GM12878 (cell line): ENCODE measurements around the gene TIMP3. TPM values are rescaled to one million over a fixed set of nuclear protein-coding genes. Genes with fewer than 3 reads are reported as not detected.

Experiments used
- ATAC-seq: fragments of 200-7000 bp; cut with Tn5 transposase; 3 replicates; pipeline ENCODE4 v1.9.1; 2020; ENCODE audit warnings: mild to moderate bottlenecking, moderate library complexity
- BruUV-seq: library from RNA; stranded (reverse); fragments of 400-500 nt; replicated peaks from 2 replicates; lab custom pipeline; 2021; lab: Mats Ljungman, UMichigan
- CTCF ChIA-PET: fragments of 300-600 bp; sonication (Branson Sonifier 250); formaldehyde crosslinking; extraction: SDS; loops from one replicate; lab custom pipeline; 2021; ENCODE audit warnings: inconsistent platforms; lab: Yijun Ruan, JAX
- POLR2A ChIA-PET: fragments of 350-600 bp; formaldehyde crosslinking; extraction: SDS; loops from one replicate; lab custom pipeline; 2021; ENCODE audit warnings: inconsistent platforms; lab: Charles Lee
- RAD21 ChIA-PET: fragments of 300-600 bp; sonication (Branson Sonifier 250); formaldehyde crosslinking; loops from one replicate; lab custom pipeline; 2023; ENCODE audit warnings: antibody characterized with exemption; ENCODE audit not compliant: unreplicated experiment; lab: Charles Lee
- SMC1A ChIA-PET: fragments of 300-600 bp; sonication (Branson Sonifier 250); formaldehyde crosslinking; loops from one replicate; lab custom pipeline; 2023; ENCODE audit not compliant: unreplicated experiment, uncharacterized antibody; lab: Charles Lee
- DNase-seq: peaks from one replicate; pipeline ENCODE4 v3.0.0-alpha.2; 2011; ENCODE audit warnings: low read depth, low spot score
- FAIRE-seq: peaks from 3 replicates; lab custom pipeline; 2011; peaks lifted over from hg19 to GRCh38; lab: Jason Lieb, UNC
- H2AFZ ChIP-seq: 2 replicates; pipeline ENCODE4 v1.6.0; 2011; ENCODE audit warnings: low read depth, low read length, control low read depth; ENCODE audit not compliant: control insufficient read depth
- H3K27ac ChIP-seq: 2 replicates; pipeline ENCODE4 v1.5.1; 2011; ENCODE audit warnings: control low read depth; ENCODE audit not compliant: control insufficient read depth, insufficient read depth
- H3K27me3 ChIP-seq, 2 experiments: replicated peaks in 1 of 2; 2 replicates each; pipeline versions ENCODE4 v1.6.0 to v1.6.1; 2011; ENCODE audit warnings: low read length in 1 of 2; ENCODE audit not compliant: control insufficient read depth in 2 of 2, insufficient read depth in 2 of 2
- H3K36me3 ChIP-seq, 2 experiments: 2 replicates each; pipeline ENCODE4 v1.5.1; 2011; ENCODE audit warnings: low read length in 1 of 2; ENCODE audit not compliant: control insufficient read depth in 2 of 2, insufficient read depth in 2 of 2
- H3K4me1 ChIP-seq: 2 replicates; pipeline ENCODE4 v1.6.1; 2011; ENCODE audit warnings: mild to moderate bottlenecking, low read length, moderate library complexity, mixed read lengths; ENCODE audit not compliant: control insufficient read depth, insufficient read depth
- H3K4me2 ChIP-seq: 2 replicates; pipeline ENCODE4 v1.6.0; 2011; ENCODE audit warnings: control low read depth; ENCODE audit not compliant: control insufficient read depth, insufficient read depth
- H3K4me3 ChIP-seq: fragments of 200-600 bp; sonication (generic); 2 replicates; pipeline ENCODE4 v1.5.1; 2016
- H3K79me2 ChIP-seq: 2 replicates; pipeline ENCODE4 v1.6.0; 2011; ENCODE audit warnings: low read length; ENCODE audit not compliant: control insufficient read depth, insufficient read depth
- H3K9ac ChIP-seq: 2 replicates; pipeline ENCODE4 v1.8.0; 2011; ENCODE audit warnings: low read length, control low read depth, mixed read lengths; ENCODE audit not compliant: control insufficient read depth, insufficient read depth
- H3K9me3 ChIP-seq: replicated peaks from 3 replicates; pipeline ENCODE4 v1.5.1; 2011; ENCODE audit warnings: mild to moderate bottlenecking, low read length; ENCODE audit not compliant: control insufficient read depth, insufficient read depth
- H4K20me1 ChIP-seq: 2 replicates; pipeline ENCODE4 v1.6.0; 2011; ENCODE audit not compliant: control insufficient read depth, insufficient read depth
- MTA2 ChIP-seq: fragments of 450-650 bp; IDR thresholded peaks from 2 replicates; pipeline ENCODE4 v1.6.1; 2016; ENCODE audit warnings: low read depth, mild to moderate bottlenecking, moderate library complexity
- PAX8 ChIP-seq: fragments of 450-650 bp; IDR thresholded peaks from 2 replicates; pipeline ENCODE4 v1.6.1; 2017; ENCODE audit warnings: mild to moderate bottlenecking, moderate library complexity
- RELB ChIP-seq: fragments of 450-650 bp; IDR thresholded peaks from 2 replicates; pipeline ENCODE4 v1.6.1; 2017; ENCODE audit warnings: low read depth, mild to moderate bottlenecking, moderate library complexity
- SIX5 ChIP-seq: IDR thresholded peaks from 2 replicates; pipeline ENCODE4 v1.6.1; 2011; ENCODE audit warnings: mild to moderate bottlenecking, low read depth, low read length, moderate library complexity; ENCODE audit not compliant: severe bottlenecking
- SUZ12 ChIP-seq: fragments of 200-600 bp; sonication (generic); IDR thresholded peaks from one replicate; pipeline ENCODE4 v1.6.1; 2018; ENCODE audit warnings: antibody characterized with exemption, mild to moderate bottlenecking; ENCODE audit not compliant: unreplicated experiment
- TAF1 ChIP-seq: IDR thresholded peaks from 2 replicates; pipeline ENCODE4 v1.6.1; 2011; ENCODE audit warnings: mild to moderate bottlenecking, low read depth, low read length, borderline replicate concordance
- WGBS: methylation state at CpG from one replicate; pipeline ENCODE4 v1.1.6; 2016; ENCODE audit warnings: low lambda C conversion rate; ENCODE audit not compliant: insufficient replicate concordance, insufficient coverage; ENCODE audit errors: missing lambda C conversion rate; 5-methylcytosine and 5-hydroxymethylcytosine counted together
- in situ Hi-C: fragments of 300-500 bp; cut with MboI; formaldehyde crosslinking; loops from 9 replicates; pipeline ENCODE4 v1.14.3; 2018; ENCODE audit warnings: mixed read lengths
- intact Hi-C: fragments of 100-400 bp; cut with micrococcal nuclease; formaldehyde crosslinking; loops from one replicate; pipeline ENCODE4 v1.14.2; 2022; ENCODE audit not compliant: unreplicated experiment
- polyA plus RNA-seq, 11 experiments: library from polyadenylated mRNA; depleted of rRNA in 4 of 11; unstranded in 6 of 11; stranded (reverse) in 5 of 11; fragments of >200 nt; fragmentation: Nextera tagmentation in 4 of 11; fragmentation: Illumina TruSeq in 1 of 11; extraction: Ambion mirVana in 4 of 11; extraction: Trizol in 1 of 11; gene quantifications; 1 replicate in 1 of 11; 2 replicates in 10 of 11; pipeline versions ENCODE4 v1.2.1 to v1.2.3, GENCODE V29; 2011 to 2016; ENCODE audit warnings: inconsistent platforms in 2 of 11, missing spikeins in 2 of 11, low read depth in 1 of 11
- total RNA-seq, 4 experiments: library from RNA; depleted of rRNA in 3 of 4; stranded (reverse); fragments of >200 nt in 3 of 4; fragmentation: Illumina TruSeq in 1 of 4; extraction: Trizol in 1 of 4; gene quantifications; 2 replicates each; pipeline versions ENCODE4 v1.2.1 to v1.2.3, GENCODE V29; 2013 to 2021

The TIMP3 gene
- total and polyA plus RNA-seq, 10 of the 15 experiments (the other 5 are each of a cell fraction or from before 2014, with no cell fraction given): 0.01 to 0.74 (median 0.27) TPM; not detected in 5

- RAD21 ChIA-PET: no interaction called here
- Histone ChIP-seq H2AFZ (no peak overlapping the region), H3K27ac (no peak overlapping the region), H3K4me1 (no peaks in the 10 kb centered on the region), H3K27me3 (peaks cover 4 to 5% of the 10 kb centered on the region in 2 experiments; a peak in 3 of 4 replicates), H3K9ac (no peak overlapping the region), H3K79me2 (no peaks in the 10 kb centered on the region), H4K20me1 (no peaks in the 10 kb centered on the region), H3K36me3 (no peaks in the 10 kb centered on the region), H3K4me2 (no peak overlapping the region), H3K9me3 (no peaks in the 10 kb centered on the region), H3K4me3 (no peak overlapping the region)
- intact Hi-C loops: no loop called here
- in situ Hi-C loops: no loop called here
- FAIRE-seq (no peak), ATAC-seq (no peak), DNase-seq (no peak)
- POLR2A ChIA-PET: no interaction called here
- BruUV-seq: no TSS peak
- 30% methylated on average over 6 of the region's 21 CpGs for WGBS
- CTCF ChIA-PET: no interaction called here
- SMC1A ChIA-PET: no interaction called here
- TF ChIP-seq RELB (no peak), PAX8 (no peak), MTA2 (no peak), SIX5 (no peak), SUZ12 (no peak), TAF1 (no peak)
Measured at GRCh38 chr22:32800994-32801536, 440 bp upstream of the TIMP3 start.
